Immature natural killer cell (primary cell): ENCODE data around the gene ELF4. TPM values are rescaled to one million over a fixed set of nuclear protein-coding genes. Genes with fewer than 3 reads are reported as not detected.

Experiments used
- DNase-seq, 3 donors: peaks; one replicate each; pipeline ENCODE4 v3.0.0; 2022; ENCODE audit warnings: mixed read lengths in 1 of 3
- H3K27ac Mint-ChIP-seq, 6 donors: one replicate each; pipeline ENCODE4 v1.8.0; 2020; ENCODE audit warnings: mixed read lengths in 6 of 6, mild to moderate bottlenecking in 5 of 6, inconsistent platforms in 4 of 6, moderate library complexity in 3 of 6
- H3K27me3 Mint-ChIP-seq, 3 donors: one replicate each; pipeline ENCODE4 v1.8.0; 2020 to 2021; ENCODE audit warnings: low read depth in 3 of 3, mild to moderate bottlenecking in 3 of 3, mixed read lengths in 3 of 3, moderate library complexity in 3 of 3, inconsistent platforms in 1 of 3
- H3K36me3 Mint-ChIP-seq, 3 donors: one replicate each; pipeline ENCODE4 v1.8.0; 2020; ENCODE audit warnings: mixed read lengths in 3 of 3, inconsistent platforms in 2 of 3, mild to moderate bottlenecking in 2 of 3
- H3K4me1 Mint-ChIP-seq, 2 donors: one replicate each; pipeline ENCODE4 v1.8.0; 2020; ENCODE audit warnings: inconsistent platforms in 2 of 2, mild to moderate bottlenecking in 2 of 2, mixed read lengths in 2 of 2, moderate library complexity in 1 of 2
- H3K4me3 Mint-ChIP-seq, 5 donors: one replicate each; pipeline ENCODE4 v1.8.0; 2020; ENCODE audit warnings: mild to moderate bottlenecking in 5 of 5, mixed read lengths in 5 of 5, inconsistent platforms in 3 of 5, moderate library complexity in 3 of 5
- H3K9me3 Mint-ChIP-seq, 6 donors: one replicate each; pipeline ENCODE4 v1.8.0; 2020; ENCODE audit warnings: mild to moderate bottlenecking in 6 of 6, mixed read lengths in 6 of 6, inconsistent platforms in 4 of 6, moderate library complexity in 3 of 6
- polyA plus RNA-seq, 3 donors: library from polyadenylated mRNA; unstranded; fragments of 300-500 nt; fragmentation: Illumina TruSeq; gene quantifications; one replicate each; pipeline ENCODE4 v1.2.3, GENCODE V29; 2021

The ELF4 gene
- 10 to 100 TPM; 12.3 to 44.9 (median 14.7) TPM for polyA plus RNA-seq

GRCh38 chrX:130110379-130111219, at the start of gene ELF4:
Gene ELF4, minus strand, starts transcription at chrX:130110497. Its CDS starts 29,167 bp downstream, at chrX:130081330.
- Mint-ChIP-seq H3K27ac (peak within 1 kb of the TSS; percentile 85 to 93 (median 92)), H3K4me1 (peaks cover 35 to 36% of the 10 kb centered on the region in 2 donors), H3K36me3 (no peaks in the 10 kb centered on the region), H3K27me3 (peaks cover 0 to 6% (median 1%) of the 10 kb centered on the region in 3 donors), H3K4me3 (peak within 1 kb of the TSS; percentile 88 to 92 (median 91)), H3K9me3 (no peaks in the 10 kb centered on the region)
- DNase-seq, result peak; percentile 56 to 61 (median 57)

DNA sequence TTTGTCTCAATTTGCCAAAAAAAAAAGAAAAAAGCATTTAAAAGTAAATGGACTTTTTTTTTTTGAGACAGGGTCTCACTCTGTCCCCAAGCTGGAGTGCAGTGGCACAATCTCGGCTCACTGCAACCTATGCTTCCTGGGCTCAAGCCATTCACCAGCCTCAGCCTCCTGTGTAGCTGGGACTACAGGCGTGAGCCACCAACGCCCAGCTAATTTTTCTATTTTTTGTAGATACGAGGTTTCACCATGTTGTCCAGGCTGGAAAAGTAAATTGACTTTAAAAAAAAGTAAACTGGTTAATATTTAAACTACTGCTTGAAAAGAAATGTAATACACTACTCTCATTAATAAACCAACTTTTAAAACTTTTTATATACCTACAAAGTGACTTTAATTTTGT, 49.5 kb upstream of the ELF4 start:
- Mint-ChIP-seq H3K27ac (no peak overlapping the region), H3K4me1 (peaks cover 7 to 18% of the 10 kb centered on the region in 2 donors), H3K9me3 (no peaks in the 10 kb centered on the region), H3K4me3 (no peak overlapping the region), H3K27me3 (peaks cover 0 to 2% (median 0%) of the 10 kb centered on the region in 3 donors), H3K36me3 (no peaks in the 10 kb centered on the region)
- no peak for DNase-seq

GRCh38 chrX:130158311-130158710, 48.0 kb upstream of the ELF4 start:
- Mint-ChIP-seq H3K36me3 (no peaks in the 10 kb centered on the region), H3K27me3 (peaks cover 0 to 5% (median 0%) of the 10 kb centered on the region in 3 donors), H3K4me3 (no peak overlapping the region), H3K27ac (no peak overlapping the region), H3K4me1 (peaks cover 4 to 12% of the 10 kb centered on the region in 2 donors), H3K9me3 (no peaks in the 10 kb centered on the region)
- DNase-seq, result no peak

- Mint-ChIP-seq H3K27me3 (peaks cover 0 to 4% (median 0%) of the 10 kb centered on the region in 3 donors), H3K27ac (peak overlapping the region in 1 of 6 donors; percentile 56), H3K4me3 (no peak overlapping the region), H3K9me3 (no peaks in the 10 kb centered on the region), H3K36me3 (no peaks in the 10 kb centered on the region), H3K4me1 (no peaks in the 10 kb centered on the region)
- DNase-seq, result no peak
Measured at GRCh38 chrX:130155564-130155963, 45.3 kb upstream of the ELF4 start.

GRCh38 chrX:130147631-130148030, 37.3 kb upstream of the ELF4 start:
- Mint-ChIP-seq H3K27me3 (peaks cover 0 to 5% (median 1%) of the 10 kb centered on the region in 3 donors), H3K4me1 (no peaks in the 10 kb centered on the region), H3K36me3 (peaks cover 12 to 20% (median 16%) of the 10 kb centered on the region in 3 donors), H3K27ac (no peak overlapping the region), H3K4me3 (no peak overlapping the region), H3K9me3 (no peaks in the 10 kb centered on the region)
- no peak for DNase-seq

GRCh38 chrX:130145123-130145522, 34.8 kb upstream of the ELF4 start:
- Mint-ChIP-seq H3K9me3 (no peaks in the 10 kb centered on the region), H3K27ac (no peak overlapping the region), H3K4me1 (no peaks in the 10 kb centered on the region), H3K4me3 (no peak overlapping the region), H3K36me3 (peaks cover 13 to 20% (median 16%) of the 10 kb centered on the region in 3 donors), H3K27me3 (peaks cover 0 to 5% (median 1%) of the 10 kb centered on the region in 3 donors)
- DNase-seq, result no peak

- no peaks in the 10 kb centered on the region for H3K4me1 Mint-ChIP-seq
- peaks cover 16 to 20% (median 16%) of the 10 kb centered on the region in 3 donors for H3K36me3 Mint-ChIP-seq
- H3K9me3 Mint-ChIP-seq, result no peaks in the 10 kb centered on the region
- H3K27me3 Mint-ChIP-seq, result peaks cover 0 to 5% (median 1%) of the 10 kb centered on the region in 3 donors
- H3K27ac Mint-ChIP-seq, result no peak overlapping the region
- DNase-seq, result no peak
- H3K4me3 Mint-ChIP-seq, result no peak overlapping the region
Measured at GRCh38 chrX:130144509-130144908, 34.2 kb upstream of the ELF4 start.

DNA sequence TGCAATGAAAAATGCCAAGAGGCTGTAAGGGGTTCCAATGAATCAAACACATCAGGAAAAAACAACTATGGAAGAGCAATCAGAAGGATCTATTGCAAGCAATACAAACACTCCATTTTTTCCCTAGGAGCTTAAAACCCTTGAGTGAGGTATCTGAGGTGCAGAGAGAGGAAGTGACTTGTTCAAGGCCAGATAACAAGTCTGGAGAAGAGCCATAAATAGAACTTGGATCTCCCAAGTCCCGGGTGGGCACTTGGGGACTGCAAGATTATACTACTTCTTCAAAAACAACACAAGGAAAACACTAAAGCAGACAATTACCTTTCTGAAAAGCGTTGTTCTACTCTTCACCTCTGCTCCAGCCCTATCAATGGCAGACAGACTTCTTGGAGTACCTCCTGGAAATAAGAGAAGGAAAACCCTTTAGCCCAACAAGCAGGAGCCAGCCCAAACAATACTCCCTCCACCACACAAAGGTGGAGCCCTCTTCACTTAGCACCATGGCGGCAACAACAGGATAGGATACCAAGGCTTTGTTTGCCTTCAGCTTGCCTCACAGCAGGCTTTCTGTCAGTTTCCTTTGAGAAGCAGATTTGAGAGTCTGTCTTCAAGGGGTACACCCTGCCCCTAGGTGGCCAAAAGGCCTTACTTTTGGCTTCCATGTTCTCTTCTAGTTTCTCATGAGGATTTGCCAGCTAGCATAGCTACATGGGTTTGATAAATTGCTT, 29.3 kb upstream of the ELF4 start:
- Mint-ChIP-seq H3K4me3 (no peak overlapping the region), H3K36me3 (peaks cover 12 to 30% (median 18%) of the 10 kb centered on the region in 3 donors), H3K9me3 (no peaks in the 10 kb centered on the region), H3K27me3 (peaks cover 0 to 5% (median 0%) of the 10 kb centered on the region in 3 donors), H3K4me1 (no peaks in the 10 kb centered on the region), H3K27ac (no peak overlapping the region)
- DNase-seq, result no peak

DNA sequence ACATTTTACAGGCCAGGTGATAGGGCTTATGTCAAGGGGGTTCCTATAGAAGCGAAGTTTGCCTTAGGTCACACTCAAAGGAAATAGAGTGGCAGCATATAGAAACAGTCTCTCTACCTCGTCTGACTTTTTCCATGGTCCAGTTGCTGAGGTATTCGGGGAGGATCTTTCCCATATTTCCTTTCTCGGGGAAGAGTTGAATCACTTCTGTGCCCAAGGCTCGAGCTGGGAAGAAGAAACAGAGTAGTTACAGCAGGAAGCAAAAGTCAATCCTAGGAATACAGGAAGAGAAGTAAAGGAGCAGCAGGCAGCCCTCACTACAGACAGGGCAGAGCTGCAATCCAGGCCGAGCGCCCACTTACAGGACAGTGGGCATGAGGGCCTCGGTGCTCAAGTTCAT, 26.7 kb upstream of the ELF4 start:
- no peak overlapping the region for H3K4me3 Mint-ChIP-seq
- H3K27me3 Mint-ChIP-seq, result peaks cover 0 to 2% (median 0%) of the 10 kb centered on the region in 3 donors
- no peaks in the 10 kb centered on the region for H3K9me3 Mint-ChIP-seq
- peaks cover 0 to 31% (median 11%) of the 10 kb centered on the region in 3 donors for H3K36me3 Mint-ChIP-seq
- no peak overlapping the region for H3K27ac Mint-ChIP-seq
- DNase-seq, result no peak
- no peaks in the 10 kb centered on the region for H3K4me1 Mint-ChIP-seq

GRCh38 chrX:130136496-130136895, 26.2 kb upstream of the ELF4 start:
- Mint-ChIP-seq H3K9me3 (no peaks in the 10 kb centered on the region), H3K4me1 (no peaks in the 10 kb centered on the region), H3K27me3 (peaks cover 0 to 2% (median 0%) of the 10 kb centered on the region in 3 donors), H3K27ac (peak overlapping the region in 1 of 6 donors; percentile 37), H3K4me3 (no peak overlapping the region), H3K36me3 (peaks cover 0 to 31% (median 11%) of the 10 kb centered on the region in 3 donors)
- no peak for DNase-seq

DNA sequence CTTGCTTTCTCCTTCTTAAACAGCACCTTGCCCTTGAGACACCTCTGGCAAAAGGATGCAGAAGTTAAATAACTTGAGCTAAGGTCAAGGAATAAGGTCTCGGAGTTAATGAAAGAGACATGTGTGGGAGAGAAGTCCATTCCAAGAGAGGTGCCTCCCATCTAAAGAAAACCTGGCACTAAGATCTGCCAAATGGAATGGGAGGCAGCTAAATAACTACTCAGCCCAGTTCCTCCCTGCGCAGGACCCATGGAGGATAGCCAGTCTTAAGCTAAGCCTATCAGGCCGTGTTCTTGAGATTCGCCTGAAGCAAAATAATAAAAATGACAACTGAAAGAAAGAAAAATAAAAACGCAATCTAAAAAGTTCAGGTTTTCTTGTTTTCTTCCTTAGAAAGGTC, 20.7 kb upstream of the ELF4 start:
- H3K27me3 Mint-ChIP-seq, result peaks cover 0 to 2% (median 0%) of the 10 kb centered on the region in 3 donors
- H3K4me3 Mint-ChIP-seq, result no peak overlapping the region
- no peak for DNase-seq
- H3K4me1 Mint-ChIP-seq, result no peaks in the 10 kb centered on the region
- peaks cover 0 to 19% (median 12%) of the 10 kb centered on the region in 3 donors for H3K36me3 Mint-ChIP-seq
- H3K27ac Mint-ChIP-seq, result no peak overlapping the region
- H3K9me3 Mint-ChIP-seq, result no peaks in the 10 kb centered on the region

- H3K9me3 Mint-ChIP-seq, result no peaks in the 10 kb centered on the region
- H3K4me3 Mint-ChIP-seq, result no peak overlapping the region
- no peak for DNase-seq
- H3K36me3 Mint-ChIP-seq, result peaks cover 0 to 10% (median 9%) of the 10 kb centered on the region in 3 donors
- H3K4me1 Mint-ChIP-seq, result peaks cover 1 to 3% of the 10 kb centered on the region in 2 donors
- H3K27me3 Mint-ChIP-seq, result peaks cover 0 to 8% (median 0%) of the 10 kb centered on the region in 3 donors
- H3K27ac Mint-ChIP-seq, result no peak overlapping the region
Measured at GRCh38 chrX:130125091-130125874, 15.0 kb upstream of the ELF4 start.

DNA sequence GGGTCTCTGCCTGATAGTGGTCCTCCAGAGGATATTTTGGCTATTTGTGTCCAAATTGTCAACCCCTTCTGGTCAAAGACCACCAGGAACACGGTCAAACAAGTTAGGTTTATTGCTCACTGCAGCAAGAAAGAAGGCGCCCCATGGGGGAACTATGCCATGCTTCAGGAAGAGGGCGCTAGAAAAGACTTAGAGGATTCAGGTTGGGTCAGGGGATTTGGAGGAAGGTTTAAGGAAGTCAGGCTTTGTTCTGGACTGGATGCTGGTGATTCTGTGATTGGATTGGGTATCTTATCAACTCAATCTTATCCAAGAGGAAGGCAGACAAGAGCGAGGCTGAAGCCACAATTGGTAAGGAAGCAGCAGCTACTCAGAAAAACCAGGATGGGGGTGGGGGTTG, 14.3 kb upstream of the ELF4 start:
- DNase-seq, result no peak
- Mint-ChIP-seq H3K4me3 (no peak overlapping the region), H3K36me3 (peaks cover 0 to 10% (median 9%) of the 10 kb centered on the region in 3 donors), H3K27me3 (peaks cover 0 to 8% (median 1%) of the 10 kb centered on the region in 3 donors), H3K4me1 (peaks cover 8 to 10% of the 10 kb centered on the region in 2 donors), H3K27ac (no peak overlapping the region), H3K9me3 (no peaks in the 10 kb centered on the region)
